Nephron progenitor cell (in vitro differentiated cells): ENCODE measurements around the gene TMEM208.
A peak's percentile ranks its signal among the peaks of the same experiment; 100 is the strongest.

ENCODE experiments used
- DNase-seq: peaks from one replicate; pipeline ENCODE4 v3.0.0; 2021
- H3K27ac Mint-ChIP-seq: 2 replicates; pipeline ENCODE4 v1.8.0; 2021; ENCODE audit warnings: mild to moderate bottlenecking, moderate library complexity, mixed read lengths
- H3K27me3 Mint-ChIP-seq: 2 replicates; pipeline ENCODE4 v1.8.0; 2021; ENCODE audit warnings: mild to moderate bottlenecking, low read depth, mixed read lengths; ENCODE audit not compliant: poor library complexity
- H3K36me3 Mint-ChIP-seq: 2 replicates; pipeline ENCODE4 v1.8.0; 2021; ENCODE audit warnings: low read depth, mixed read lengths
- H3K4me1 Mint-ChIP-seq: 2 replicates; pipeline ENCODE4 v1.8.0; 2021; ENCODE audit warnings: mixed read lengths
- H3K4me3 Mint-ChIP-seq: 2 replicates; pipeline ENCODE4 v1.8.0; 2021; ENCODE audit warnings: mild to moderate bottlenecking, moderate library complexity, mixed read lengths
- H3K9me3 Mint-ChIP-seq: 2 replicates; pipeline ENCODE4 v1.8.0; 2021; ENCODE audit warnings: mild to moderate bottlenecking, moderate library complexity, mixed read lengths
- TF ChIP-seq, protein P1 (sequence below): fragments of 200-600 bp; sonication (generic); IDR thresholded peaks from 2 replicates; pipeline ENCODE4 v1.5.0; 2021; ENCODE audit warnings: antibody characterized with exemption

The TMEM208 gene

DNA sequence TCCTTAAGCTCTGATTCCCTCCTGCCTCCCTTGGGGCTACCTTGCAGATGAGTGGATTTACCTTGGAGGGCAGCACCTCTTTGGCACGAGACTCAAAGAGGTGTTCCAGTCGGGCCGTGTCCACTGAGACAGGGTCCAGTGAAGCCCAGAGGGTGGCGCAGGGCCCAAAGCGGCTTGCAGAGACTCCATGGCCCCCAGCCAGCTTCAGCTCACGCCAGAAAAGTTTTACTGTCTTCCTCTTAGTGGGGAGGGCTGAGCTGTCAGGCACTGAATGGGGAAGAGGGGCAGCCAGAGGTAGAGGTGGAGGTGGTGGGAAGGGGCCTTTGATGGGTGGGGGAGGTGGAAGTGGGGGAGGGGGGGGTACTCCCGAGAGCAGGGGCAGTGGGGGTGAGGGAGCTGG is 6.7 kb downstream of the TMEM208 start:
- H3K27me3 Mint-ChIP-seq: no peaks in the 10 kb centered on the region
- H3K4me1 Mint-ChIP-seq: peaks cover 21% of the 10 kb centered on the region
- H3K9me3 Mint-ChIP-seq: no peaks in the 10 kb centered on the region
- H3K36me3 Mint-ChIP-seq: peaks cover 33% of the 10 kb centered on the region
- H3K4me3 Mint-ChIP-seq: no peak overlapping the region
- DNase-seq: no peak
- TF ChIP-seq, protein P1, sequence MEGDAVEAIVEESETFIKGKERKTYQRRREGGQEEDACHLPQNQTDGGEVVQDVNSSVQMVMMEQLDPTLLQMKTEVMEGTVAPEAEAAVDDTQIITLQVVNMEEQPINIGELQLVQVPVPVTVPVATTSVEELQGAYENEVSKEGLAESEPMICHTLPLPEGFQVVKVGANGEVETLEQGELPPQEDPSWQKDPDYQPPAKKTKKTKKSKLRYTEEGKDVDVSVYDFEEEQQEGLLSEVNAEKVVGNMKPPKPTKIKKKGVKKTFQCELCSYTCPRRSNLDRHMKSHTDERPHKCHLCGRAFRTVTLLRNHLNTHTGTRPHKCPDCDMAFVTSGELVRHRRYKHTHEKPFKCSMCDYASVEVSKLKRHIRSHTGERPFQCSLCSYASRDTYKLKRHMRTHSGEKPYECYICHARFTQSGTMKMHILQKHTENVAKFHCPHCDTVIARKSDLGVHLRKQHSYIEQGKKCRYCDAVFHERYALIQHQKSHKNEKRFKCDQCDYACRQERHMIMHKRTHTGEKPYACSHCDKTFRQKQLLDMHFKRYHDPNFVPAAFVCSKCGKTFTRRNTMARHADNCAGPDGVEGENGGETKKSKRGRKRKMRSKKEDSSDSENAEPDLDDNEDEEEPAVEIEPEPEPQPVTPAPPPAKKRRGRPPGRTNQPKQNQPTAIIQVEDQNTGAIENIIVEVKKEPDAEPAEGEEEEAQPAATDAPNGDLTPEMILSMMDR: no peak
- H3K27ac Mint-ChIP-seq: no peak overlapping the region

DNA sequence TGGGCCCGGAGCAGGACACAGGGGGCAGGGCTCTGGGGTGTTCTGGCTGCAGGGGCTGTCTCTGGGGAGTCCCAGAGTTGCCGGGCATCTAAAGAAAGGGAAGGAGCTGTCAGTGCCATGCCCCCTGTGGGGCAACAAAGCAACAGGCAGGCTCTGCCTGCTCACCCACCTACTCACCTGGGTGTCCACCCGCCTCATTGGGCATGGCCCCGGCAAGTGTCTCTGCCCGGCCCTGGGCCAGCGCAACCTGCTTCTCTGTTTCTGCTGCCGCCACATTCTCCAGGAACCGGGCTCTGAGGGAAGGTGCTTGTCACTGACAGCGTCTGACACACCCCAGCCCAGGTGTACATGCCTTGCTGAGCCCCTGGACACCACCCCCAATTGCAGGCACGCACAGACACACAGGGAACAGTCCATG is 7.3 kb downstream of the TMEM208 start:
- Mint-ChIP-seq H3K4me1 (peaks cover 22% of the 10 kb centered on the region), H3K9me3 (no peaks in the 10 kb centered on the region)
- DNase-seq: no peak

DNA sequence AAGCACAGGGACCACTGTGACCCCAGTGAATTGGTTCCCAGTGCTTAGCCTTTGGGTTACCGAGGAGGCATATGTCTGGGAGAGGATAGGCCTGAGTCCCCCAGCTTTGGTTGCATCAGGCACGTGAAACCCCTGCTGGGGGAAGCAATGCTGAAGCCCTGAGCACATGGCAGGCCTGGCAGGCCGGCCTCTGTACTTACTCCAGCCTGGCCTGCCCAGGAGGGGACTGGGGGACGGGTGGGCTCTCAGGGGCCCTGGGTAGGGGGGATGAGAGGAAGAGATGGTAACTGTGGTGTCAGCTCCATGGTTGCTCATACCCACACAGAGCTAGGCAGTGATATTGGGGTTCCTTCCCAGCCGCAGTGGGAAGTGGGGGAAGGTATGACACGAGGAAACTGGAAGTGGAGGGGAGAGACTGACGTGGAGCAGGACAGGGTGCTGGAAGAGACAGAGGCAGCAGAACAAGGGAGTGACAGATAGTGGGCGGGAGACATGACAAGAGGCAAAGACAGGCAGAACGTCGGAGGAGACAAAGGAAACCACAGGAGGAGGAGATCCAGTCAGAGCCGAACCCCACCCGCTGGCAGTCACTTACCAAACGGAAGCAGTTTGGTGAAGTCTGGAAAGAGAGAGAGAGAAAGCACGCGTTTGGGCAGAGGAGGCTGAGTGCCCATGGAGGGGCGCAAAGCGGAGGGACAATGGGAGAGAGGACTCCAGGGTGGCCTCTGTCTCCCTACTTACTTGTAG is 9.1 kb downstream of the TMEM208 start:
- peak overlapping the region; percentile 26 for H3K27ac Mint-ChIP-seq
- no peak for DNase-seq
- H3K27me3 Mint-ChIP-seq: no peaks in the 10 kb centered on the region
- no peaks in the 10 kb centered on the region for H3K9me3 Mint-ChIP-seq
- peaks cover 20% of the 10 kb centered on the region for H3K36me3 Mint-ChIP-seq
- H3K4me1 Mint-ChIP-seq: peaks cover 22% of the 10 kb centered on the region
- TF ChIP-seq, protein P1: no peak
- H3K4me3 Mint-ChIP-seq: no peak overlapping the region

More for the DNA sequence above, 7.3 kb downstream of the TMEM208 start:
- H3K27me3 Mint-ChIP-seq: no peaks in the 10 kb centered on the region
- H3K36me3 Mint-ChIP-seq: peaks cover 27% of the 10 kb centered on the region
- no peak overlapping the region for H3K4me3 Mint-ChIP-seq
- TF ChIP-seq, protein P1: no peak
- H3K27ac Mint-ChIP-seq: no peak overlapping the region

DNA sequence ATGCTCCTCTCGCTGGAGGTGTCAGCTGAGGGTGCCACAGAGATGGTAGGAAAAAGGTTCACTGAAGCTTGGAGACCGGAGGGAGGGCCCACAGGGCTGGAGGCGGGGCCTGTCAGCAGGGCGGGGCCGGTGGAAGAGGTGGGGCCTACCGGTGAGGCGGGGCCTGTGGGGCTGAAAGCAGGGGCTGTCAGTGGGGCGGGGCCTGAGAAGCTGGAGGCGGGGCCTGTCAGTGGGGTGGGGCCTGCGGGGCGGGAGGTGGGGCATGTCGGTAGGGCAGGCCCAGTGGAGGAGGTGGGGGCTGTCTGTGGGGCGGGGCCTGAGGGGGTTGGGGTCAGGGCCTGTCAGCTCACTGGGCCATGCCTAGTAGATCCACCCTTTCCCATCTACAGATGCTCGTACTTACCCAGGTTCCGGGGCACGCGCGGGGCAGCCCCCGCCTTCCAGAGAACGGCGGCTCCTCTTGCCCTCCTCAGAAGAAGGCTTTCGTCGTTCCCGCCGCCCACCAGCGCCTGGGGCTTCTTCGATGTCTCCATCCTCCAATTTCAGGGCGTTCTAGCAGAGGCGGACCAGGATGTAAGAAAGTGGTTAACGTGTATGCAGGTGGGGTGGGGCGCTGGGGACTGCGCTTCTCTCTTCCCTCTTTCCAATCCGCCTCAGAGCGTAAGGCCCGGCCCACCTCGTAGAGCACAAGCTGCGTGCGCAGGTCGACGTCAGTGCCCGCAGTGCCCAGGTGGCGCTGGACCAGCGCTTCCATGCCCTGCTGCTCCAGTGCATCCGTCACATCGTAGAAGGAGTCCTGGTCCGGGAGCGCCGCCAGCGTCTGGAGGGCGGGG is 9.8 kb downstream of the TMEM208 start:
- Mint-ChIP-seq H3K27ac (no peak overlapping the region), H3K4me1 (peaks cover 28% of the 10 kb centered on the region), H3K4me3 (no peak overlapping the region), H3K27me3 (no peaks in the 10 kb centered on the region), H3K36me3 (peaks cover 20% of the 10 kb centered on the region), H3K9me3 (no peaks in the 10 kb centered on the region)
- TF ChIP-seq, protein P1: no peak
- peak; percentile 77 for DNase-seq

DNA sequence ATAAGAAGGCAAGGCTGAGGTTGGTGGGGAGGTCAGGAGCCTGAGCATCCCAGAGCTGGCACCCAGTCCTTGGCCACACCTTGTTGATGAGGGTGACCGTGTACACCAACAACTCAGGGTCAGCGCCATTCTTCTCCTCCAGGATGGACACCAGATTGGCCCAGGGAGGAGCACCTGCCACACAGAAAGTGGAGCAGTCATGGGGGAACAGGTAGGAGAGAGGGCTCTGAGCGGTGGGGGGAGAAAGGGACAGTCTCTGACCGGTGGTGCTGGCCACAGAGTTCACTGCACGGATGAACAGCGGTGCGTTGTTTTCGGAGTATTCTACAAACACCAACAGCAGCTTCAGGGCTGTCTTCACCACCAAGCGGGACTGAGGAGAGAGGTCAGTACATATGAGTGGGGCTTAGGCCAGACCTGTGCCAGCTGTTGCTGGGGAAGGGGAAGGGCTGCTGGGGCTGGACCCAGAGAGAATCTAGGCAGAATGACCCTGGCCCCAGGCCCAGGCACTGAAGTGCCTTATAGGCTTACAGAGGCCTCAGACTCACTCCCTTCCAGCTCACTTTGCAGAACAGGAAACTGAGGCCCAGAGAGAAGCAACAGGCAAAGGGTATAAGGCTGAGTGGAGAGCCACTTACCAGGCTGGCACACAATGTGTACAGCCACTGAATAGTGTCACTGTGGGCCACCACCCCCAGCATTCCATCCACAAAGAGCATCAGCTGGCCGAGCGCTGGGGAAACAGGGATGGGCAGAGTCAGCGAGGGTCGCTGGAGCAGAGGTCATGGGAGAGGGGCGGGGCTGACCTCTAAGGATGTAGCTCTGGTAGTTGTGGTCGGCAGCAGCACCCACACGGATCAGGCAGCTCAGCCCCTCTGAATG is 10.7 kb downstream of the TMEM208 start:
- Mint-ChIP-seq H3K27me3 (no peaks in the 10 kb centered on the region), H3K4me3 (no peak overlapping the region), H3K9me3 (no peaks in the 10 kb centered on the region), H3K27ac (no peak overlapping the region), H3K36me3 (peaks cover 20% of the 10 kb centered on the region), H3K4me1 (peaks cover 28% of the 10 kb centered on the region)
- DNase-seq: peak; percentile 49
- TF ChIP-seq, protein P1: no peak
